ENCODE data around the gene WDSUB1.

- TF ChIP-seq GATA3 (IDR thresholded peaks at IDR 0.05; ENCODE audit: low read depth, low read length) (no peak), GATA2 (IDR thresholded peaks at IDR 0.05; ENCODE audit: low read depth, low read length) (no peak)
Measured at GRCh38 chr2:159226059-159226461, 60.4 kb downstream of the WDSUB1 start.
